Erythroblast (primary cell): ENCODE measurements around the gene SYT9.

Experiments
- GATA1 ChIP-seq: IDR thresholded peaks from 2 replicates; pipeline ENCODE4 v1.6.1; 2011; ENCODE audit warnings: low read depth, mild to moderate bottlenecking, control low read depth, low read length, moderate library complexity
- POLR2A ChIP-seq: IDR thresholded peaks from 2 replicates; pipeline ENCODE4 v1.6.1; 2011; ENCODE audit warnings: mild to moderate bottlenecking, low read length

DNA sequence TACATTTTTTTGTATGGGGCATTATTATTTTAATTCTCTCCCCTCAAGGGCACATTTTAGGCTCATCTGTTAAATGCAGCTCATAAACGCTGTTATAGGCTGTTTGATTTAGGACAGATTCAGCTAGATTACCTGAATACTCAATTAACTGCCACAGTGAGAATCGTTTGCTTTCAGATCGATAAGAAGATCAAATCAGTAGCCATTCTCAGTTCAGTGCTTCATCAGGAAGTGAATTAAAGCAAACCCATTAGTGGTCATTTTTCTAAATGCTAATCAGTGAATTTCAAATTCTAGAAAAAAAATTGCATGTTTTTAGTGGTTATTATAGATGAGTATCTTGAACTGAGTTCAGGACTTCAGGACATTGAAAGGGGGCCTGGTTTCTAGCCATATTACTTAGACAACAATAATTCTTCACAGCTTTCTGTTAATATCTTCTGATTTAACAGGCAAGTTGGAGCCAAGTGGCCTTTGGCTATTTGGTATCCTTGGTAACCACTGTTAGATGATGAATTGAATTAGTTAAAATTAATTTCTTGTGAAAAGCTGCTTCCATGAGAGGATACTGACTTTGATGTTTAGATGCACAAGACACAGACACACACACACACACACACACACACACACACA lies 18.6 kb downstream of the SYT9 start:
- no peak for TF ChIP-seq POLR2A
- no peak for TF ChIP-seq GATA1
